H1 (cell line): ENCODE measurements around the gene TPP1. TPM values are rescaled to one million over a fixed set of nuclear protein-coding genes. Genes with fewer than 3 reads are reported as not detected.

Experiments used
- CTCF ChIP-seq, 3 experiments: IDR thresholded peaks; 1 replicate in 2 of 3; 2 replicates in 1 of 3; pipeline versions ENCODE4 v1.5.1 to v1.6.1; 2011; ENCODE audit warnings: low read length in 3 of 3, mild to moderate bottlenecking in 3 of 3, inconsistent platforms in 2 of 3, low read depth in 1 of 3, moderate library complexity in 1 of 3; ENCODE audit not compliant: insufficient read depth in 1 of 3; ENCODE audit errors: control extremely low read depth in 1 of 3
- E2F6 ChIP-seq: IDR thresholded peaks from 2 replicates; pipeline ENCODE4 v1.6.1; 2012; ENCODE audit warnings: inconsistent platforms
- EGR1 ChIP-seq: IDR thresholded peaks from 2 replicates; pipeline ENCODE4 v1.6.1; 2011; ENCODE audit warnings: low read depth, low read length, borderline replicate concordance
- GABPA ChIP-seq: IDR thresholded peaks from 2 replicates; pipeline ENCODE4 v1.6.1; 2011; ENCODE audit warnings: mild to moderate bottlenecking, low read length, moderate library complexity, borderline replicate concordance; ENCODE audit not compliant: insufficient read depth
- HDAC2 ChIP-seq, 2 experiments: fragments of 300-600 bp in 1 of 2; sonication (generic) in 1 of 2; IDR thresholded peaks; 2 replicates each; pipeline ENCODE4 v1.6.1; 2011 to 2012; ENCODE audit warnings: low read depth in 2 of 2, low read length in 2 of 2, mild to moderate bottlenecking in 2 of 2, moderate library complexity in 2 of 2, borderline replicate concordance in 1 of 2, inconsistent platforms in 1 of 2
- JUND ChIP-seq: IDR thresholded peaks from 2 replicates; pipeline ENCODE4 v1.6.1; 2011; ENCODE audit warnings: mild to moderate bottlenecking, improper control_type of control experiment, low read length
- POLR2AphosphoS5 ChIP-seq: IDR thresholded peaks from 2 replicates; pipeline ENCODE4 v1.6.1; 2011; ENCODE audit warnings: low read depth, low read length
- POU5F1 ChIP-seq: IDR thresholded peaks from 2 replicates; pipeline ENCODE4 v1.6.1; 2011; ENCODE audit warnings: low read depth, mild to moderate bottlenecking, low read length, moderate library complexity
- RAD21 ChIP-seq, 2 experiments: IDR thresholded peaks in 1 of 2; conservative IDR thresholded peaks in 1 of 2; 2 replicates each; pipeline ENCODE4 v1.6.1; 2011; ENCODE audit warnings: low read depth in 2 of 2, low read length in 2 of 2, improper control_type of control experiment in 1 of 2, inconsistent platforms in 1 of 2, mild to moderate bottlenecking in 1 of 2, moderate library complexity in 1 of 2
- RNF2 ChIP-seq: fragments of 200-900, 300-1000 bp; sonication (generic); IDR thresholded peaks from 2 replicates; pipeline ENCODE4 v1.7.1; 2016; ENCODE audit warnings: borderline replicate concordance, low read depth, mild to moderate bottlenecking, antibody characterized with exemption, low read length; ENCODE audit not compliant: poor library complexity, severe bottlenecking; ENCODE audit errors: missing control alignments
- SP2 ChIP-seq: IDR thresholded peaks from 2 replicates; pipeline ENCODE4 v1.6.1; 2012; ENCODE audit warnings: mild to moderate bottlenecking, low read length, inconsistent platforms
- SP4 ChIP-seq: IDR thresholded peaks from 2 replicates; pipeline ENCODE4 v1.6.1; 2012; ENCODE audit warnings: low read length, inconsistent platforms
- SUZ12 ChIP-seq: fragments of 200-600 bp; sonication (generic); IDR thresholded peaks from 2 replicates; pipeline ENCODE4 v1.6.1; 2012; ENCODE audit warnings: mild to moderate bottlenecking, inconsistent platforms, low read length, moderate library complexity, mixed read lengths
- TAF7 ChIP-seq: optimal IDR thresholded peaks from 2 replicates; pipeline ENCODE3; 2011; ENCODE audit warnings: low read depth, mild to moderate bottlenecking, inconsistent platforms, low read length, moderate library complexity, borderline replicate concordance
- TBP ChIP-seq: IDR thresholded peaks from 2 replicates; pipeline ENCODE4 v1.6.1; 2011; ENCODE audit warnings: low read depth, low read length, improper control_type of control experiment
- TEAD4 ChIP-seq: IDR thresholded peaks from 2 replicates; pipeline ENCODE4 v1.6.1; 2012; ENCODE audit warnings: low read depth, low read length, inconsistent platforms, mixed read lengths
- YY1 ChIP-seq: IDR thresholded peaks from 2 replicates; pipeline ENCODE4 v1.6.1; 2011; ENCODE audit warnings: low read depth, mild to moderate bottlenecking, low read length
- polyA plus RNA-seq, 7 experiments: library from polyadenylated mRNA; depleted of rRNA in 3 of 7; stranded (reverse) in 5 of 7; unstranded in 2 of 7; fragments of >200 nt in 5 of 7; fragments of 200-250 nt in 2 of 7; gene quantifications; 1 replicate in 5 of 7; 2 replicates in 1 of 7; 4 replicates in 1 of 7; pipeline versions ENCODE4 v1.2.1 to v1.2.3, GENCODE V29; 2011 to 2013; ENCODE audit warnings: missing spikeins in 2 of 7, mixed read lengths in 2 of 7
- total RNA-seq: library from RNA; stranded (reverse); fragmentation: NEBNext Ultra II Directional; extraction: Animal tissue kit (Norgen Biotek cat#: 25700); gene quantifications from 2 replicates; pipeline ENCODE4 v1.2.1, GENCODE V29; 2021
- TF ChIP-seq, protein P1 (sequence below): IDR thresholded peaks from 2 replicates; pipeline ENCODE4 v1.6.1; 2011; ENCODE audit warnings: low read depth, mild to moderate bottlenecking, low read length; ENCODE audit not compliant: insufficient read depth

Gene TPP1
- total and polyA plus RNA-seq, 2 of the 8 experiments (the other 6 are each of a cell fraction or from before 2014, with no cell fraction given), result 36.1 to 77.5 TPM

- peak; percentile 24; the same call in 1 of the 2 replicates for TF ChIP-seq TBP
- TF ChIP-seq, protein P1, sequence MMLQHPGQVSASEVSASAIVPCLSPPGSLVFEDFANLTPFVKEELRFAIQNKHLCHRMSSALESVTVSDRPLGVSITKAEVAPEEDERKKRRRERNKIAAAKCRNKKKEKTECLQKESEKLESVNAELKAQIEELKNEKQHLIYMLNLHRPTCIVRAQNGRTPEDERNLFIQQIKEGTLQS, result no peak
- no peak for TF ChIP-seq POU5F1
- 0 out of 4 replicates have a peak, but pooled peaks of 1 of the 2 experiments have one; percentile 58 for TF ChIP-seq HDAC2 (IDR thresholded peaks at IDR 0.05; ENCODE audit: borderline replicate concordance in 1 of 2, low read depth in 2 of 2, low read length in 2 of 2)
- TF ChIP-seq JUND, result no peak
- TF ChIP-seq RNF2, result no peak
- TF ChIP-seq GABPA, result no peak
- no peak for TF ChIP-seq POLR2AphosphoS5
- TF ChIP-seq SP2, result no peak
- no peak for TF ChIP-seq TAF7
- no peak for TF ChIP-seq SP4
- TF ChIP-seq SUZ12, result no peak; the same call in 1 of the 2 replicates
- TF ChIP-seq RAD21 (IDR thresholded peaks at IDR 0.05 in 1 of 2, conservative IDR thresholded peaks at IDR 0.05 in 1 of 2; ENCODE audit: low read depth in 2 of 2, low read length in 2 of 2), result 0 out of 4 replicates have a peak, but pooled peaks of 1 of the 2 experiments have one; percentile 1
- TF ChIP-seq E2F6, result peak; percentile 70
- TF ChIP-seq CTCF (IDR thresholded peaks at IDR 0.05; ENCODE audit: control extremely low read depth in 1 of 3, insufficient read depth in 1 of 3, low read depth in 1 of 3, low read length in 3 of 3), result no peak
- no peak for TF ChIP-seq EGR1
- peak; percentile 46; the same call in 1 of the 2 replicates for TF ChIP-seq YY1
- no peak for TF ChIP-seq TEAD4
Observed at GRCh38 chr11:6586434-6587359, 32.5 kb downstream of the TPP1 start (continued).
